ENCODE results near the gene CCNL2.

- no peak for TF ChIP-seq CTCF (conservative IDR thresholded peaks at IDR 0.05; ENCODE audit: low read length)
- no peak for TF ChIP-seq EZH2phosphoT487 (IDR thresholded peaks at IDR 0.05; ENCODE audit: borderline replicate concordance)
Measured at GRCh38 chr1:1425753-1426495, 26.8 kb upstream of the CCNL2 start.
